Smooth muscle cell (in vitro differentiated cells): ENCODE measurements around the gene CARD8. TPM values are rescaled to one million over a fixed set of nuclear protein-coding genes. Genes with fewer than 3 reads are reported as not detected.

Experiments
- DNase-seq: peaks from one replicate; lab custom pipeline; 2025; ENCODE audit not compliant: unreplicated experiment; lab: John Stamatoyannopoulos, UW
- H2AFZ ChIP-seq: fragments of 200-600 bp; sonication (generic); 2 replicates; pipeline ENCODE4 v1.6.0; 2016; ENCODE audit warnings: antibody characterized with exemption, low read depth, mild to moderate bottlenecking
- H3F3A ChIP-seq: fragments of 200-600 bp; sonication (generic); 2 replicates; pipeline ENCODE4 v1.6.0; 2017; ENCODE audit warnings: antibody characterized with exemption, low read depth
- H3K27ac ChIP-seq: fragments of 200-600 bp; sonication (generic); 2 replicates; pipeline ENCODE4 v1.5.1; 2016; ENCODE audit warnings: low read depth, mild to moderate bottlenecking
- H3K27me3 ChIP-seq: fragments of 200-600 bp; sonication (generic); 2 replicates; pipeline ENCODE4 v1.6.1; 2016; ENCODE audit warnings: low read depth, mild to moderate bottlenecking
- H3K36me3 ChIP-seq: fragments of 200-600 bp; sonication (generic); 2 replicates; pipeline ENCODE4 v1.5.1; 2016; ENCODE audit warnings: low read depth
- H3K4me1 ChIP-seq: fragments of 200-600 bp; sonication (generic); 2 replicates; pipeline ENCODE4 v1.5.1; 2016; ENCODE audit warnings: low read depth
- H3K4me2 ChIP-seq: fragments of 200-600 bp; sonication (generic); 2 replicates; pipeline ENCODE4 v1.6.0; 2016; ENCODE audit warnings: mild to moderate bottlenecking
- H3K4me3 ChIP-seq: fragments of 200-600 bp; sonication (generic); 2 replicates; pipeline ENCODE4 v1.5.1; 2016; ENCODE audit warnings: mild to moderate bottlenecking
- H3K79me2 ChIP-seq: fragments of 200-600 bp; sonication (generic); 2 replicates; pipeline ENCODE4 v1.6.0; 2016; ENCODE audit warnings: low read depth, mild to moderate bottlenecking
- H3K9ac ChIP-seq: fragments of 200-600 bp; sonication (generic); 2 replicates; pipeline ENCODE4 v1.6.0; 2016; ENCODE audit warnings: low read depth
- H3K9me3 ChIP-seq: fragments of 200-600 bp; sonication (generic); replicated peaks from 2 replicates; pipeline ENCODE4 v1.5.1; 2016; ENCODE audit warnings: low read depth
- H4K20me1 ChIP-seq: fragments of 200-600 bp; sonication (generic); 2 replicates; pipeline ENCODE4 v1.6.0; 2016; ENCODE audit warnings: low read depth
- CTCF ChIP-seq: fragments of 200-600 bp; sonication (generic); IDR thresholded peaks from 2 replicates; pipeline ENCODE4 v1.5.1; 2017; ENCODE audit warnings: borderline replicate concordance, mild to moderate bottlenecking, antibody characterized with exemption; ENCODE audit not compliant: insufficient read depth, poor library complexity, severe bottlenecking
- WGBS: methylation state at CpG from one replicate; pipeline ENCODE4 v1.1.7; 2016; ENCODE audit warnings: low lambda C conversion rate; 5-methylcytosine and 5-hydroxymethylcytosine counted together
- polyA plus RNA-seq: library from polyadenylated mRNA; unstranded; fragments of >200 nt; fragmentation: Nextera tagmentation; extraction: Ambion mirVana; gene quantifications from 2 replicates; pipeline ENCODE4 v1.2.1, GENCODE V29; 2016
- total RNA-seq: library from RNA; depleted of rRNA; stranded (reverse); fragments of >200 nt; gene quantifications from 2 replicates; pipeline ENCODE4 v1.2.3, GENCODE V29; 2014

CARD8 gene
- total and polyA plus RNA-seq, 2 experiments from 2014 or later, result 9.0 to 17.7 TPM

GRCh38 chr19:48176226-48176625 is 79.5 kb downstream of the CARD8 start:
- peaks cover 3% of the 10 kb centered on the region for H3K4me1 ChIP-seq
- H3F3A ChIP-seq, result no peaks in the 10 kb centered on the region
- TF ChIP-seq CTCF, result no peak
- no peak overlapping the region for H2AFZ ChIP-seq
- H3K4me2 ChIP-seq, result no peak overlapping the region
- H3K79me2 ChIP-seq, result no peaks in the 10 kb centered on the region
- no peak for DNase-seq
- 93% methylated on average over 3 of the region's 3 CpGs for WGBS
- H3K9ac ChIP-seq, result no peak overlapping the region
- no peaks in the 10 kb centered on the region for H4K20me1 ChIP-seq
- peaks cover under 1% of the 10 kb centered on the region for H3K9me3 ChIP-seq
- no peaks in the 10 kb centered on the region for H3K27me3 ChIP-seq
- H3K27ac ChIP-seq, result no peak overlapping the region
- H3K4me3 ChIP-seq, result no peak overlapping the region
- peaks cover under 1% of the 10 kb centered on the region for H3K36me3 ChIP-seq

- Histone ChIP-seq H3K9ac (no peak overlapping the region), H3K36me3 (no peaks in the 10 kb centered on the region), H3K4me2 (no peak overlapping the region), H2AFZ (no peak overlapping the region), H3K27me3 (no peaks in the 10 kb centered on the region), H3K79me2 (no peaks in the 10 kb centered on the region), H3K9me3 (no peaks in the 10 kb centered on the region), H3K27ac (no peak overlapping the region), H3K4me1 (peaks cover 6% of the 10 kb centered on the region), H3F3A (no peaks in the 10 kb centered on the region), H3K4me3 (no peak overlapping the region), H4K20me1 (no peaks in the 10 kb centered on the region)
- TF ChIP-seq CTCF, result no peak
- no peak for DNase-seq
- 95% methylated on average over 10 of the region's 10 CpGs for WGBS
These were observed 80.1 kb downstream of the CARD8 start for GRCh38 chr19:48175578-48175977.

GRCh38 chr19:48174445-48175030 is 81.2 kb downstream of the CARD8 start:
- no peaks in the 10 kb centered on the region for H3K27me3 ChIP-seq
- H3K9ac ChIP-seq, result no peak overlapping the region
- no peaks in the 10 kb centered on the region for H3F3A ChIP-seq
- H3K79me2 ChIP-seq, result no peaks in the 10 kb centered on the region
- no peaks in the 10 kb centered on the region for H3K9me3 ChIP-seq
- no peak overlapping the region for H3K4me2 ChIP-seq
- no peak overlapping the region for H2AFZ ChIP-seq
- no peak for DNase-seq
- 88% methylated on average over 6 of the region's 6 CpGs for WGBS
- peaks cover 6% of the 10 kb centered on the region for H3K4me1 ChIP-seq
- no peak for TF ChIP-seq CTCF
- H3K4me3 ChIP-seq, result no peak overlapping the region
- no peaks in the 10 kb centered on the region for H3K36me3 ChIP-seq
- H4K20me1 ChIP-seq, result no peaks in the 10 kb centered on the region
- no peak overlapping the region for H3K27ac ChIP-seq

GRCh38 chr19:48171710-48172109 is 84.0 kb downstream of the CARD8 start:
- Histone ChIP-seq H3K79me2 (peaks cover 9% of the 10 kb centered on the region), H3K27me3 (no peaks in the 10 kb centered on the region), H2AFZ (no peak overlapping the region), H3K4me2 (no peak overlapping the region), H3K36me3 (no peaks in the 10 kb centered on the region), H3K27ac (no peak overlapping the region), H3K9ac (no peak overlapping the region), H3F3A (no peaks in the 10 kb centered on the region), H4K20me1 (no peaks in the 10 kb centered on the region), H3K4me3 (no peak overlapping the region), H3K9me3 (no peaks in the 10 kb centered on the region), H3K4me1 (peaks cover 9% of the 10 kb centered on the region)
- WGBS, result 96% methylated on average over 26 of the region's 37 CpGs
- TF ChIP-seq CTCF, result no peak
- no peak for DNase-seq
